GM12878 (cell line): ENCODE results near the gene CHD9. TPM values are rescaled to one million over a fixed set of nuclear protein-coding genes. Genes with fewer than 3 reads are reported as not detected.

ENCODE experiments used
- ATAC-seq: fragments of 200-7000 bp; cut with Tn5 transposase; 3 replicates; pipeline ENCODE4 v1.9.1; 2020; ENCODE audit warnings: mild to moderate bottlenecking, moderate library complexity
- BruUV-seq: library from RNA; stranded (reverse); fragments of 400-500 nt; replicated peaks from 2 replicates; lab custom pipeline; 2021; lab: Mats Ljungman, UMichigan
- CTCF ChIA-PET: fragments of 300-600 bp; sonication (Branson Sonifier 250); formaldehyde crosslinking; extraction: SDS; loops from one replicate; lab custom pipeline; 2021; ENCODE audit warnings: inconsistent platforms; lab: Yijun Ruan, JAX
- POLR2A ChIA-PET: fragments of 350-600 bp; formaldehyde crosslinking; extraction: SDS; loops from one replicate; lab custom pipeline; 2021; ENCODE audit warnings: inconsistent platforms; lab: Charles Lee
- RAD21 ChIA-PET: fragments of 300-600 bp; sonication (Branson Sonifier 250); formaldehyde crosslinking; loops from one replicate; lab custom pipeline; 2023; ENCODE audit warnings: antibody characterized with exemption; ENCODE audit not compliant: unreplicated experiment; lab: Charles Lee
- SMC1A ChIA-PET: fragments of 300-600 bp; sonication (Branson Sonifier 250); formaldehyde crosslinking; loops from one replicate; lab custom pipeline; 2023; ENCODE audit not compliant: unreplicated experiment, uncharacterized antibody; lab: Charles Lee
- DNase-seq: peaks from one replicate; pipeline ENCODE4 v3.0.0-alpha.2; 2011; ENCODE audit warnings: low read depth, low spot score
- FAIRE-seq: peaks from 3 replicates; lab custom pipeline; 2011; peaks lifted over from hg19 to GRCh38; lab: Jason Lieb, UNC
- H2AFZ ChIP-seq: 2 replicates; pipeline ENCODE4 v1.6.0; 2011; ENCODE audit warnings: low read depth, low read length, control low read depth; ENCODE audit not compliant: control insufficient read depth
- H3K27ac ChIP-seq: 2 replicates; pipeline ENCODE4 v1.5.1; 2011; ENCODE audit warnings: control low read depth; ENCODE audit not compliant: control insufficient read depth, insufficient read depth
- H3K27me3 ChIP-seq, 2 experiments: replicated peaks in 1 of 2; 2 replicates each; pipeline versions ENCODE4 v1.6.0 to v1.6.1; 2011; ENCODE audit warnings: low read length in 1 of 2; ENCODE audit not compliant: control insufficient read depth in 2 of 2, insufficient read depth in 2 of 2
- H3K36me3 ChIP-seq, 2 experiments: 2 replicates each; pipeline ENCODE4 v1.5.1; 2011; ENCODE audit warnings: low read length in 1 of 2; ENCODE audit not compliant: control insufficient read depth in 2 of 2, insufficient read depth in 2 of 2
- H3K4me1 ChIP-seq: 2 replicates; pipeline ENCODE4 v1.6.1; 2011; ENCODE audit warnings: mild to moderate bottlenecking, low read length, moderate library complexity, mixed read lengths; ENCODE audit not compliant: control insufficient read depth, insufficient read depth
- H3K4me2 ChIP-seq: 2 replicates; pipeline ENCODE4 v1.6.0; 2011; ENCODE audit warnings: control low read depth; ENCODE audit not compliant: control insufficient read depth, insufficient read depth
- H3K4me3 ChIP-seq: fragments of 200-600 bp; sonication (generic); 2 replicates; pipeline ENCODE4 v1.5.1; 2016
- H3K79me2 ChIP-seq: 2 replicates; pipeline ENCODE4 v1.6.0; 2011; ENCODE audit warnings: low read length; ENCODE audit not compliant: control insufficient read depth, insufficient read depth
- H3K9ac ChIP-seq: 2 replicates; pipeline ENCODE4 v1.8.0; 2011; ENCODE audit warnings: low read length, control low read depth, mixed read lengths; ENCODE audit not compliant: control insufficient read depth, insufficient read depth
- H3K9me3 ChIP-seq: replicated peaks from 3 replicates; pipeline ENCODE4 v1.5.1; 2011; ENCODE audit warnings: mild to moderate bottlenecking, low read length; ENCODE audit not compliant: control insufficient read depth, insufficient read depth
- H4K20me1 ChIP-seq: 2 replicates; pipeline ENCODE4 v1.6.0; 2011; ENCODE audit not compliant: control insufficient read depth, insufficient read depth
- BRCA1 ChIP-seq: IDR thresholded peaks from 2 replicates; pipeline ENCODE4 v1.6.1; 2011; ENCODE audit warnings: low read depth, low read length, improper control_type of control experiment
- HDAC6 ChIP-seq: fragments of 200-600 bp; sonication (generic); IDR thresholded peaks from one replicate; pipeline ENCODE4 v1.8.0; 2017; ENCODE audit warnings: antibody characterized with exemption; ENCODE audit not compliant: unreplicated experiment
- SMAD5 ChIP-seq: IDR thresholded peaks from 2 replicates; pipeline ENCODE4 v1.6.1; 2016; ENCODE audit warnings: antibody characterized with exemption, low read depth
- SRF ChIP-seq, 2 experiments: IDR thresholded peaks; 2 replicates each; pipeline ENCODE4 v1.6.1; 2011; ENCODE audit warnings: low read depth in 2 of 2, low read length in 2 of 2, mild to moderate bottlenecking in 1 of 2, moderate library complexity in 1 of 2
- SUZ12 ChIP-seq: fragments of 200-600 bp; sonication (generic); IDR thresholded peaks from one replicate; pipeline ENCODE4 v1.6.1; 2018; ENCODE audit warnings: antibody characterized with exemption, mild to moderate bottlenecking; ENCODE audit not compliant: unreplicated experiment
- TAF1 ChIP-seq: IDR thresholded peaks from 2 replicates; pipeline ENCODE4 v1.6.1; 2011; ENCODE audit warnings: mild to moderate bottlenecking, low read depth, low read length, borderline replicate concordance
- TBL1XR1 ChIP-seq: IDR thresholded peaks from 2 replicates; pipeline ENCODE4 v1.6.1; 2012; ENCODE audit warnings: low read depth, low read length, improper control_type of control experiment
- TCF3 ChIP-seq: IDR thresholded peaks from 2 replicates; pipeline ENCODE4 v1.6.1; 2012; ENCODE audit warnings: low read depth, mild to moderate bottlenecking, low read length, borderline replicate concordance; ENCODE audit not compliant: insufficient read depth
- TCF7 ChIP-seq: IDR thresholded peaks from 2 replicates; pipeline ENCODE4 v1.6.1; 2014; ENCODE audit warnings: antibody characterized with exemption, borderline replicate concordance
- WGBS: methylation state at CpG from one replicate; pipeline ENCODE4 v1.1.6; 2016; ENCODE audit warnings: low lambda C conversion rate; ENCODE audit not compliant: insufficient replicate concordance, insufficient coverage; ENCODE audit errors: missing lambda C conversion rate; 5-methylcytosine and 5-hydroxymethylcytosine counted together
- in situ Hi-C: fragments of 300-500 bp; cut with MboI; formaldehyde crosslinking; loops from 9 replicates; pipeline ENCODE4 v1.14.3; 2018; ENCODE audit warnings: mixed read lengths
- intact Hi-C: fragments of 100-400 bp; cut with micrococcal nuclease; formaldehyde crosslinking; loops from one replicate; pipeline ENCODE4 v1.14.2; 2022; ENCODE audit not compliant: unreplicated experiment
- polyA plus RNA-seq, 11 experiments: library from polyadenylated mRNA; depleted of rRNA in 4 of 11; unstranded in 6 of 11; stranded (reverse) in 5 of 11; fragments of >200 nt; fragmentation: Nextera tagmentation in 4 of 11; fragmentation: Illumina TruSeq in 1 of 11; extraction: Ambion mirVana in 4 of 11; extraction: Trizol in 1 of 11; gene quantifications; 1 replicate in 1 of 11; 2 replicates in 10 of 11; pipeline versions ENCODE4 v1.2.1 to v1.2.3, GENCODE V29; 2011 to 2016; ENCODE audit warnings: inconsistent platforms in 2 of 11, missing spikeins in 2 of 11, low read depth in 1 of 11
- total RNA-seq, 4 experiments: library from RNA; depleted of rRNA in 3 of 4; stranded (reverse); fragments of >200 nt in 3 of 4; fragmentation: Illumina TruSeq in 1 of 4; extraction: Trizol in 1 of 4; gene quantifications; 2 replicates each; pipeline versions ENCODE4 v1.2.1 to v1.2.3, GENCODE V29; 2013 to 2021

The CHD9 gene
- total and polyA plus RNA-seq, 10 of the 15 experiments (the other 5 are each of a cell fraction or from before 2014, with no cell fraction given) = 29.2 to 95.7 (median 54.3) TPM

DNA sequence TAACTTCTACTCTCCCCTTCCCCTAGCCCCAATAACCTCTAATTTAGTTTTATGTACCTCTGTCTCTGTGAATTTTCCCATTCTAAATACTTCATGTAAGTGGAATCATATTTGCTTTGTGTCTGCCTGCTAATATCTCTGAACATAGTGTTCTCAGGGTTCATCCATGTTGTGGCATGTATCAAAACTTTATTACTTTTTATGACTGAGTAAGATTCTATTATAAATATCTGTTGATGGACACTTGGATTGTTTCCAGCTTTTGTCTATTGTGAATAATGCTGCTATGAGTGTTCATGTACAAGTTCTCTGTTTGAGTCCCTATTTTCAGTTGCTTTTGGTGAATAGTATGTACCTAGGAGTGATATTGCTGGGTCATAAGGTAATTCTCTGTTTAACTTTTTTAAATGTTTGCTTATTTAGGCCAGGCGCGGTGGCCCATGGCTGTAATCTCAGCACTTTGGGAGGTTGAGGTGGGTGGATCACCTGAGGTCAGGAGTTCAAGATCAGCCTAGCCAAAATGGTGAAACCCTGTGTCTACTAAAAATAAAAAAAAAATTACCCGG lies 92.8 kb downstream of the CHD9 start:
- Histone ChIP-seq H3K79me2 (peaks cover 32% of the 10 kb centered on the region), H3K27me3 (no peaks in the 10 kb centered on the region), H3K4me2 (no peak overlapping the region), H3K36me3 (0 out of 4 replicates have a peak, but pooled peaks cover 0 to 2% of the 10 kb centered on the region in 2 experiments), H3K9ac (no peak overlapping the region), H3K9me3 (no peaks in the 10 kb centered on the region), H3K27ac (no peak overlapping the region), H2AFZ (no peak overlapping the region), H3K4me1 (no peaks in the 10 kb centered on the region), H4K20me1 (no peaks in the 10 kb centered on the region), H3K4me3 (no peak overlapping the region)
- ChIA-PET RAD21 (interaction anchor here (0.7 kb wide), 1 partner anchor 10 kb away, joined by 3 read pairs; no protein-coding TSS in a partner anchor), SMC1A (interaction anchor here (1.0 kb wide), 1 partner anchor 10 kb away, joined by 3 read pairs; no protein-coding TSS in a partner anchor), CTCF (no interaction called here), POLR2A (no interaction called here)
- DNase-seq = no peak
- in situ Hi-C loops = no loop called here
- TF ChIP-seq SUZ12 (no peak), HDAC6 (no peak), TAF1 (no peak), SRF (IDR thresholded peaks at IDR 0.05; ENCODE audit: low read depth in 2 of 2, low read length in 2 of 2) (no peak), BRCA1 (no peak), TBL1XR1 (no peak), TCF3 (no peak), SMAD5 (no peak), TCF7 (no peak)
- intact Hi-C loops = no loop called here
- ATAC-seq = no peak
- WGBS = 100% methylated on average over 3 of the region's 3 CpGs
- no TSS peak for BruUV-seq
- FAIRE-seq = no peak
